Lower leg skin (tissue), 4 donors: ENCODE data around the gene USP49. TPM values are rescaled to one million over a fixed set of nuclear protein-coding genes. Genes with fewer than 3 reads are reported as not detected.
"Not testable (repeated sequence)": the region's sequence is repeated elsewhere in the genome, so short reads cannot be mapped to it uniquely, and the experiment has no call there.

Experiments
- DNase-seq, 2 donors: peaks; one replicate each; pipeline ENCODE4 v3.0.0-alpha.2; 2019; ENCODE audit warnings: low spot score in 2 of 2
- H3K4me3 ChIP-seq: fragments of 200-600 bp; sonication (generic); 2 replicates; pipeline ENCODE4 v1.5.1; 2017; ENCODE audit warnings: mild to moderate bottlenecking, low read depth; ENCODE audit not compliant: poor library complexity, severe bottlenecking
- CTCF ChIP-seq, 3 donors: fragments of 450-650 bp; IDR thresholded peaks; one replicate each; pipeline ENCODE4 v1.5.1; 2016; ENCODE audit warnings: antibody characterized with exemption in 3 of 3, mild to moderate bottlenecking in 3 of 3, moderate library complexity in 2 of 3
- POLR2A ChIP-seq, 2 donors: fragments of 450-650 bp; IDR thresholded peaks; one replicate each; pipeline ENCODE4 v1.6.1; 2016 to 2017; ENCODE audit warnings: antibody characterized with exemption in 2 of 2, mild to moderate bottlenecking in 1 of 2, moderate library complexity in 1 of 2
- WGBS, 2 donors: methylation state at CpG; one replicate each; pipeline ENCODE4 v1.1.5; 2018; 5-methylcytosine and 5-hydroxymethylcytosine counted together
- intact Hi-C: fragments of 100-400 bp; cut with DNase I; formaldehyde crosslinking; loops from one replicate; pipeline ENCODE4 v1.15.0; 2023; ENCODE audit warnings: low total_unique reads
- total RNA-seq, 4 donors: library from RNA; depleted of rRNA; stranded (reverse); fragments of >200 nt; gene quantifications; one replicate each; pipeline ENCODE4 v1.1.0, GENCODE V29; 2016

Gene USP49
- total RNA-seq, 4 donors from 2014 or later, result 2.3 to 7.3 (median 3.7) TPM

GRCh38 chr6:41821266-41821665 lies 73.9 kb downstream of the USP49 start:
- no peak for DNase-seq
- intact Hi-C loops, result no loop called here
- WGBS, 2 donors, result 82 to 95% methylated on average over 4 of the region's 4 CpGs
- TF ChIP-seq POLR2A (IDR thresholded peaks at IDR 0.05), result no peak
- TF ChIP-seq CTCF (IDR thresholded peaks at IDR 0.05), result no peak
- no peak overlapping the region for H3K4me3 ChIP-seq

- TF ChIP-seq POLR2A (IDR thresholded peaks at IDR 0.05), result no peak
- no peak for TF ChIP-seq CTCF (IDR thresholded peaks at IDR 0.05)
Observed at GRCh38 chr6:41818271-41819054, 76.7 kb downstream of the USP49 start.

GRCh38 chr6:41815587-41815986 lies 79.6 kb downstream of the USP49 start:
- no peak for TF ChIP-seq CTCF (IDR thresholded peaks at IDR 0.05)
- no peak for TF ChIP-seq POLR2A (IDR thresholded peaks at IDR 0.05)
- intact Hi-C loops, result no loop called here
- no peak for DNase-seq
- H3K4me3 ChIP-seq, result no peak overlapping the region
- WGBS, 2 donors, result 100% methylated on average over 1 of the region's 1 CpG

More at GRCh38 chr6:41818271-41819054, 76.7 kb downstream of the USP49 start:
- WGBS, 2 donors, result 73 to 76% methylated on average over 4 of the region's 4 CpGs
- DNase-seq, result no peak
- no peak overlapping the region for H3K4me3 ChIP-seq
- intact Hi-C loops, result no loop called here

GRCh38 chr6:41814629-41815028 lies 80.5 kb downstream of the USP49 start:
- WGBS, 2 donors, result 63 to 64% methylated on average over 4 of the region's 4 CpGs
- intact Hi-C loops, result no loop called here
- H3K4me3 ChIP-seq, result no peak overlapping the region
- DNase-seq, result no peak
- no peak for TF ChIP-seq CTCF (IDR thresholded peaks at IDR 0.05)
- TF ChIP-seq POLR2A (IDR thresholded peaks at IDR 0.05), result no peak

- DNase-seq, result no peak
- intact Hi-C loops, result no loop called here
- no peak overlapping the region for H3K4me3 ChIP-seq
- TF ChIP-seq POLR2A (IDR thresholded peaks at IDR 0.05) (no peak), CTCF (IDR thresholded peaks at IDR 0.05) (no peak)
- 90 to 91% methylated on average over 2 of the region's 2 CpGs for WGBS, 2 donors
Observed at GRCh38 chr6:41813956-41814355, 81.2 kb downstream of the USP49 start.

- intact Hi-C loops, result no loop called here
- no peak overlapping the region for H3K4me3 ChIP-seq
- DNase-seq, result no peak
- no peak for TF ChIP-seq POLR2A (IDR thresholded peaks at IDR 0.05)
- TF ChIP-seq CTCF (IDR thresholded peaks at IDR 0.05), result no peak
- 75 to 85% methylated on average over 2 of the region's 2 CpGs for WGBS, 2 donors
Observed at GRCh38 chr6:41813469-41813868, 81.7 kb downstream of the USP49 start.

- WGBS, 2 donors, result 93 to 97% methylated on average over 13 of the region's 13 CpGs
- DNase-seq, H3K4me3 ChIP-seq, intact Hi-C loops: not testable (repeated sequence)
Observed at GRCh38 chr6:41811946-41812345, 83.2 kb downstream of the USP49 start.
